Stimulated activated CD4-positive, alpha-beta T cell treated with anti-CD3 and anti-CD28 coated beads, TNF-alpha, amount 100 ng/mL, for 1 hour (primary cell): ENCODE data around the gene KRTAP20-3.

Experiments used
- DNase-seq, 3 donors: peaks; one replicate each; pipeline ENCODE4 v3.0.0-alpha.2; 2020; ENCODE audit warnings: low read depth in 3 of 3, low spot score in 1 of 3

Gene KRTAP20-3

GRCh38 chr21:30642564-30642963 is at the start of gene KRTAP20-3:
TSS of gene KRTAP20-3 (plus strand) at chr21:30642864.
- no peak for DNase-seq

GRCh38 chr21:30598802-30599201 is 43.9 kb upstream of the KRTAP20-3 start, which contains the start of gene KRTAP6-2:
TSS of gene KRTAP6-2 (minus strand) at chr21:30598902. CDS start at chr21:30598874, 28 bp downstream.
- no peak for DNase-seq

DNA sequence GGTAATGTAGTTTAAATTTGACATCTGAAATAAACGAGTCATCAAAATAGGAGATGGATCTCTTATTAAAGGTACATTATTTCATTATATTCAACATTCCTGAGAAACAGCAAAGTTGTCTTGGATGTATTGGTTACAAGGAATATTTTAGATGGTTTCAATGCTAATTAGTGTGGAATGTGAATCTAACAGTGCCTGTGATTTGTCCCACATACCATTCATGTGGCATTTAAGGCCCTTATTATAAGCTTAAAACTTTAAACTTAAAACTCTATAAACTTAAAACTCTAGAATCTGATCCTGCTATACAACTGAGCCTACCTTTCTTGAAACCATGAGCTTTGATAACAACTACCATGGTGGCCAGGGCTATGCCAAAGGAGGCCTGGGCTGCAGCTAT is 41.9 kb upstream of the KRTAP20-3 start, which contains the start of gene KRTAP22-1:
Gene KRTAP22-1 (plus strand): TSS at position 301 of the 400 bp plus-strand sequence.
- DNase-seq = no peak

- DNase-seq = no peak
Observed at GRCh38 chr21:30605968-30606367, 36.7 kb upstream of the KRTAP20-3 start.

- DNase-seq = no peak
Observed at GRCh38 chr21:30612132-30612531, 30.5 kb upstream of the KRTAP20-3 start.

DNA sequence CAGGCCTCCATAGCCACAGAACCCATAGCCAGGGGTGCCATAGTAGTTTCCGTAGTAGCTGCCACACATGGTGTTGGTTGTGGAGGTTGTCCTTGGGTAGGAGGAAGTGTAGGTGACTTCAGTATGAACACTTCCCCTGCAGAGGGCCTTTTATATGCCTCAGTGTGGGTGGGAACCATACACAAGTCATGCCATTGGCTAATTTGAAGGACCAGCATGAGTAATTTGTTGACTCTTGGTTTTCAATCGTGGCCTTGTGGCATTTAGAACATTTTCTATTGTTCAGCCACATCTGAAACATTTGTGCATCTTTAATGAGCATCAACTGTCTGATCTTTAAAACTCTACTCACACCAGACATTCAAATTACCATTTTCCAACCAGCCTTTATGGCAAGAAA is 28.8 kb upstream of the KRTAP20-3 start, which contains the start of gene KRTAP6-1:
Gene KRTAP6-1 (minus strand): TSS at position 95 of the 400 bp plus-strand sequence. CDS start 26 bp downstream, at position 69.
- DNase-seq = no peak

- no peak for DNase-seq
Observed at GRCh38 chr21:30615199-30615598, 27.5 kb upstream of the KRTAP20-3 start.

DNA sequence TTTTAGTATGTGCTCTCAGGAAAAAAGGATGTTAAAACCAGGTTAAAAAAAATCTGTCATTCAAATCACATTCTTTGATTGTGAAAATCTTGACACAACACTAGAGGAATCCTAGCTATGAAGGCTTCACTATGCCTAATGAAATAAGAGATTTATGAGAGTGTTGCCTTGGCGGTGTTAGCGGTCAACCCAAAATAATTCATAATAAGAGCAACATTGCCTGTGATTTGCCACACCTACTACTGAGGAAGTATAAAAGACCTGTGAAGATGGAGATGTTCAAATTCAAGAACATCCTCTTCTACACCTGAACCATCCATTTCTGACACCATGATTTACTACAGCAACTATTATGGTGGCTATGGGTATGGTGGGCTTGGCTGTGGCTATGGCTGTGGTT is 26.5 kb upstream of the KRTAP20-3 start, which contains the start of gene KRTAP20-1:
Gene KRTAP20-1 (plus strand): TSS at position 301 of the 400 bp plus-strand sequence. CDS start 30 bp downstream, at position 331.
- no peak for DNase-seq

DNA sequence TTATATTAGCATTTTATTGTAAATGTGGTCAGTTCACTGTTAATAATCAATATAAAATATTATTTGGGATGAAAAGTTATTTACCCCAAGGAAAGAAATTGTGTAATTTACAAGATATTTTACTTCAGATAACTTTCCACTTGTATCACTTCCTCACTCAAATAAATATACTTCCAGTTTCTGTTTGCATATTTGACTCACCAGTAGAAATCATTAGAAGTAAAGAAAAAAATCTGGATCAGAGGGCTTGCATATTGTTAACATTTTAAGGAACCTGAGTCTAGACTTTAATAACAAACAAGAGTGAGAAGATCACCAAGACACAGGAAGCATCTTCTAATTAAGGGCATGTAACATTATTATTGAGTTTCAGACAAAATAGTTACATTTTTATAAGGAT is 22.6 kb upstream of the KRTAP20-3 start:
- no peak for DNase-seq

DNA sequence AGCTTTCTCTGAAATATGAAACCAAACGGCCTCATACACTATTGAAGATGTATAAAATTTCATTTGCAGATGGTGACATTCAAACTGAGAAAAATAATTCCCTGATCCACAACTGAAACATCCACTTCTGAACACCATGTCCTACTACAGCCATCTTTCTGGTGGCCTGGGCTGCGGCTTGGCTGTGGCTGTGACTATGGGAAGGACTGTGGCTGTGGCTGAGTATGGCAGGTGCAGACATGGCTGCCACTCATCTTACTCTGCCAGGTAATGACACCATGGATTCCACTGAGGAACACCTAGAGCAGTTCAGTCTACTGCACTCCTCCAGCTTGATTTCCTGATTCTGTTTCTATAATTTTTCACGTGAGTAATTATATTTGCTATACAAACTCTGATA is 22.1 kb upstream of the KRTAP20-3 start, which contains the start of gene KRTAP20-4:
Gene KRTAP20-4 (plus strand): TSS at position 106 of the 400 bp plus-strand sequence.
- no peak for DNase-seq

- no peak for DNase-seq
Observed at GRCh38 chr21:30623362-30623761, 19.3 kb upstream of the KRTAP20-3 start.

- no peak for DNase-seq
Observed at GRCh38 chr21:30625449-30626165, 17.1 kb upstream of the KRTAP20-3 start.

DNA sequence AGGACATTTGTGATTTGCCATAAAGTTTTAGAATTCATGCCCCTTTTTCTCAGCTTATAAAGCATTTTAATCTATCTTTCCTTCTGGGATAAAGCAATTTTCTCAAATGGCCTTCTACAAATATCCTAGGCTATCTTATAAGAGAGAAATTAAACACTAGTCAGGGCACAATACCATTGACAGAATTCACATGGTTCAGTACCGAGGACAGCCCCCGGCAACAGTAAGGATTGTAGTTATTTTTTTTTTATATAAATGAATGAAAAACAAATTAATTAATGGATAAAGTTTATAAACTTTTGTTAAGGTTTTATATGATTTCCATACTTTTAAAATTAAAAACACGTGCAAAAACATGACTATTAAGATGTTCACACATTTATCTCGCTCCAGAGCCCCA is 14.6 kb upstream of the KRTAP20-3 start:
- DNase-seq = no peak

GRCh38 chr21:30629200-30629599 is 13.5 kb upstream of the KRTAP20-3 start:
- no peak for DNase-seq

DNA sequence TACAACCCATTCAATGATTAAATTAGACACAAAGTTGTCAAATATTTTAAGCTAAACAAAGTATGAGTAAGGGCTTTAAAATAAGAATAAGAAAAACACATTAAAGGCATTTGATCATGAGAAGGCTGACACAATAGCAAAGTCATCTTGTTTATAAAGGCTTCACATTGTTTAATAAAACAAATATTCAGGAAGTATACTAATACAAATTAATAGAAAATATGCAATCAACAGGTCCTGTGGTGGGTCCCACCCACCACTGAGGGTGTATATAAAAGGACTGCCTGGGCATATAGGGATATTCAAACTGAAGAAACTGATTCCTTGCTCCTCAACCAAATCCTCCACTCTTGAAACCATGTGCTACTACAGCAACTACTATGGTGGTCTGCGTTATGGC is 7.8 kb upstream of the KRTAP20-3 start, which contains the start of gene KRTAP20-2:
Gene KRTAP20-2 (plus strand): TSS at position 301 of the 400 bp plus-strand sequence. CDS start 58 bp downstream, at position 359.
- DNase-seq = no peak

GRCh38 chr21:30638686-30639085 is 4.0 kb upstream of the KRTAP20-3 start:
- DNase-seq = no peak

GRCh38 chr21:30646904-30647414 is 4.3 kb downstream of the KRTAP20-3 start:
- no peak for DNase-seq

GRCh38 chr21:30652891-30653290 is 10.2 kb downstream of the KRTAP20-3 start:
- DNase-seq = no peak

DNA sequence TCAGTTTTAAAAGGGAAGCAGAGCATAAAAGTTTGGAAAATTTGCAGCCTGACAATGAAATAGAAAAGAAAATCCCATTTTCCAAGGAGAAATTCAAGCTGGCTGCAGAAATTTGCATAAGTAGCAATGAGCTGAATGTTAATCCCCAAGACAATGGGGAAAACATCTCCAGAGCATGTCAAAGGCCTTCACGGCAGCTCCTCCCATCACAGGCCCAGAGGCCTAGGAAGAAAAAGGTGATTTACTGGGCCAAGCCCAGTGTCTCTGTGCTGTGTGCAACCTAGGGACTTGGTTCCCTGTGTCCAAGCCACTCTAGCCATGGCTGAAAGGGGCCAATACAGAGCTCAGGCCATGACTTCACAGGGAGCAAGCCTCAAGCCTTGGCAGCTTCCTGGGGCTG is 26.1 kb downstream of the KRTAP20-3 start:
- no peak for DNase-seq

- DNase-seq = no peak
Observed at GRCh38 chr21:30672985-30673650, 30.5 kb downstream of the KRTAP20-3 start.

DNA sequence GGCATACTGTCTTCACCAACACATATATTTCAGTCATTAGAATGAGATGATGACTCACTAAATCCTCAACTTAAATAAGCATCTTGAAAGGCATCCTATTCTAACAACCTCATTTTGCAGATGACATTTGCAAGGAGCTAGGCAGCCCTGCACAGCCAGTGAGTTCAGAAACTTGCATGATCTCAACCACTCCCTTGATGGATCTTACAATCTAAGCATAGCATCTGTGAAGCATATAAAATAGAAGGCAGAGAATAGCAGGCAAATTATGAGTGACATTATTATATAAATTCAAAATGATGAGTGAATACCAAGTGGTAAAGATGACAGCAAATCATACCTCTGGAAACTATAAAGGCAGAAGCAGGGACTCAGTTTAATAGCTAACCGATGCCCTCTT is 31.6 kb downstream of the KRTAP20-3 start:
- DNase-seq = no peak

GRCh38 chr21:30676737-30677136 is 34.1 kb downstream of the KRTAP20-3 start:
- no peak for DNase-seq
